SHP77 treated with DMSO at 0.1 percent for 48 hours (cell line): Measurements from ENCODE around the gene SIM2.

Experiments
- DNase-seq: peaks from one replicate; lab custom pipeline; 2025; lab: John Stamatoyannopoulos, UW

Gene SIM2

DNA sequence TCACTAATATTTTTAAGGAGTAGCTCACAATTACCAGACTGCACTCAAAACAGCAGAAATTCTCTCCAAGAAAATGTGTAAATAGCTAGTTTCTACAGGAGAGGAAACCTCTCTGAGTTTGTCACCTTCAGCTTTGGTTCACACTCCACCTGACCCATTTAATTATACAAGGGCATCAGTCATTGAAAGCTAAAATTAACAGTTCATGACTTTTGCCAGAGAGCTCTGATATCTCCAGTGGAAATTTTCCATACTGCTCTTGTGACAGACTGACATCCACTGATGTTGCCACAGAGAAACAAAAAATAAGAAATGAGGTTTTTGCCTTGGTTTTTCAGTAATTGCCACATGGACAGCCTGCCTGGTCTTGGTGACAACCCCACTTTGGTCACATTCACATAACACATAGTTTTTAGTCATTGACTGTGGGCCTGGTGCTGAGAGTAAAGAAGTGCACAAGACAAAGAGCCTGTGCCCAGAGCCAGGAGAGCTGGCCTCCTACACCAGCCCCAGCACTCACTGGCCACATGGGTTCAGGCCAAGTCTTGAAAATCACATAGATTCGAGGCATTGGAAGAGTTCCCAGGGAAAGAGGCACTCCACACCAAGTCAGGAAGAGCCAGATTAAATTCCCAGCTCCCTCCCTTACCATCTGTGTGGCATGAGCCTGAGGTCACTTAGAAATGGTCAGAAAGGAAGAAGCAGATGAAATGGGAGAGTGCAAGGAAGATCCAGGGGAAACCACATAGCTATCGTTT is 13.8 kb upstream of the SIM2 start:
- no peak for DNase-seq

DNA sequence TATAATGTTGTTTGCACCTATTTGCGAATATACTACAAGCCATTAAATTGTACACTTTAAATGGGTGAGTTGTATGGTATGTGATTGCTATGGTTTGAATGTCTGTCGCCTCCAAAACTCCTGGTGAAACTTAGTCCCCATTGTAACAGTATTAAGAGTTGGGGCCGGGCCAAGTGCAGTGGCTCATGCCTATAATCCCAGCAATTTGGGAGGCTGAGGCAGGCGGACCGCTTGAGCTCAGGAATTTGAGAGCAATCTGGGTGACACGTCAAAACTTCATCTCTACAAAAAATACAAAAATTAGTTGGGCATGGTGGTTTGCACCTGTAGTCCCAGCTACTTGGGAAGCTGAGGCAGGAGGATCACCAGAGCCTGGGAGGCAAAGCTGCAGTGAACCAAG is 12.0 kb upstream of the SIM2 start:
- DNase-seq = no peak

DNA sequence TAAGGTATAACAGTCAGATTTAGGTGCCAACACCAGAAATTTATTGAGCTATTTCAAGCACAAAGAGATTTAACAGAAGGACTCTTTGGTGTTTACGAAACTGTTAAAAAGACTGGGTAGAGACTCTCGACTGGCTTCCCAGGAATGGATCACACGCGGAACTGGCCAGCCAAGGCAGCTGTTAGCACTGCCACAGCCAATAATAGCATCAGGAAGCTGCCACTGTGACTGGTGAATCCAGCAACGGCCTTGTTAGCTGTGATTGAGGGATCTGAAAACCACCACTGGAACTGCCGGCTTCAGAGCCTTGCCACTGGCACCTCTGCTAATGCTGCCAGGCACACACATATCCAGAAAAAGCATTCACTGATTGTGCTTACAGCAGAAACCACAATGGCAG is 10.6 kb upstream of the SIM2 start:
- DNase-seq = no peak

DNA sequence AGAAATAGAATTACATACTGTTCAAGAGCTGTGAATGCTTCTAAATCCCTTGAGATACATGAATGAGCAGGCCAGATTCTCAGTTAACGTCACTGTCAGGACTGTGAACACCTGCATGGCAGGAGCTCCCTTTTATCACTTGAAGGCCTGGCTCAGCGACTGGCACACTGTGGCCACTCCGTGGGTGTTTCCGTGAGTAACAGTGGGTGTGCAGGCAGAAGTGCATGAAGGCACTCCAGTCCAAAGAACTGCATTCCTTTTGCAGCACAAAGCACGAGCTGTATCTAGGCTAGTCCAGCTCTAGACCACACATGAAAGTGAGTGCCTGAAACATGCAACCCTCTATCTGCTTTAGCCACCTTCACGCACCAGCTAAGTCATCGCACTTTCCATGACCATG is 9.6 kb upstream of the SIM2 start:
- DNase-seq = no peak

DNA sequence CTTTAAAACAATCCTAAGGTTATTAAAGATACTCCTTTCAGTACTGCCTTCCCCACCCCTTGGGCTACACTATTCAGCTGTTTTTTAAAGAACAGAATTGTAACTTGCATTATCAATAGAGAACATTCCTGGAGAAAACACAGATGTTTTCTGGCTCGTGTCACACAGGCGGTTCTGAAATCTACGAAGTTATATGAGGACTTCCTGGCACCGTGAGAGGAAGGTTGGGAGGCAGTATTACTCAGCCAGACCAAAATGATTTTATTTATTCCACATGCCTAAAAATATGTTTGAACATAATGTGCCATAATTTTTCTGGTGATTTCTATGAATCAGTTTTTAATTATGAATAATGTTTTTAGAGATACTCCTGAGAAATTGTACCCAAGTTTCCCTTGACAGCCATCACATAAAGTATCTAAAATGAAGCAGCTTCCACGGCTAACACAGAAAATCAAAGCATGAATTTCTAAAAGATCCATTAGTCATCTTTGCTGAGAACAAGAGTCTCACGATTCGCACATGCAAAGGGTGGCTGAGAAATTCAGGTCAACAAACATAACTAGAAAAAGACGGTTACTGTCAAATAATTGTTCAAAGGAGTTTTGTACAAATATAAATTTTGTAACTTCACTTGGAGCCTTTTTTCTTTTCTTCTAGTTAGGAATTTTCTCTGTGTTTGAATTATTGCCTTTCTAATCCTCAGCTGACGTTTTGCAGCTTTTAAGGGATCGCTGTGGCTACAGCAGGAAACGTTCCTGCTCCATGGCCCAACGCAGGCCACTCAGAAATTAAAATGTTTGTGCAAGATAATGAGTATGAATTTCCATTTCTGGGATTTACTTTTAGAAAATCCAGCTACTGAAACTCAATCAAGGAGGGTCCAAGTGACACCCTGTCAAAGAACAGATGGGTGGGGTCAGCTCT is 8.0 kb upstream of the SIM2 start:
- no peak for DNase-seq

- no peak for DNase-seq
Measured at GRCh38 chr21:36691555-36692041, 7.3 kb upstream of the SIM2 start.

- DNase-seq = no peak
Measured at GRCh38 chr21:36692114-36692834, 6.6 kb upstream of the SIM2 start.

DNA sequence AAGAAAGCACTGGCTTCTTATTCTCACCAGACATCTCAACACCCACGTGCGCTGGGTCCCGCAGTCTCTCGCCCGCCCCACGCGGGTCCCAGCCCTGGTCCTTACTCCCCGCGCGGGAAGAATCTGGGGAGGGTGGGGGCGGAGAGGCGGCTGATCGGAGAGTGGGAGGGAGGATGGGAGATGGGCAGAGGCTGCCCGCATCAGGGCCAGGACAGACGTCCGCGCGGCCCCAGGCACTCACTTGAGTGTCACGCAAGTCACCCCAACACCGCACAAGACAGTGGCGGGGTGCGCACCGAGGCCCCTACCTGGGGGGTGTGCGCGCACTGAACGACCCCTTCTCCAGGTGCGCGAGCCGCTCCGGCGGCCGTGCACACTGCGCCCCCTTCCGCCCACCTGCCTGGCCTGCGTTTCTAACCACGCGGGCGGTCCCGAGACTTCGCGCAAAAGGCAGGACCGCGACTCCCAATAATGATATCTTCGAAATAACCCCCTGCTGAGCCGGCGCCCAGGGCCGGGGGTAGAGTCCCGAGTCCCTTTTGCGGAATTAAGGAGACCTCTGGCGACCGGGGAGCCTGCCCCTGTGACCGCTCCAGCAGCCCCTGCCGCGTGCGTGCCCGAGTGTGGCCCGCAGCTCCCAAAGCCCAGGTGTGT is 6.0 kb upstream of the SIM2 start:
- no peak for DNase-seq

GRCh38 chr21:36693489-36694030 is 5.4 kb upstream of the SIM2 start:
- DNase-seq = no peak

GRCh38 chr21:36694031-36694515 is 4.8 kb upstream of the SIM2 start:
- DNase-seq = no peak

- DNase-seq = no peak
Measured at GRCh38 chr21:36694593-36695282, 4.2 kb upstream of the SIM2 start.

DNA sequence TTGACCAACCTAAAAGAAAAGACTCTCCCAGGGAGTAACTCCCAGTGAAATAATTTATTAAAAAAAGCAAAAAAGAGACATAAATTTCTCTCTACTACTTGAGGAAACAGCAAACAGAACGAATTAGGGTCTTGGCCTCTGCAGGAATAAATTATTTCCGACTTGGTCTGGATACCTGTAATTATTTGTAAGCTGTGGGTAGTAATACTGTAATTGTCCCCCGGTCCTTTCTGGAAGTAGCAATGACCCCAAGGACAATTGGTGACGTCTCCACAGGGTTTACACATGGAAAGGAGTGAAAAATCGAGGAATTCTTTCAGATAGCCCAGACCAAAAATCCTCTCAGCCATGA is 3.7 kb upstream of the SIM2 start:
- DNase-seq = no peak

DNA sequence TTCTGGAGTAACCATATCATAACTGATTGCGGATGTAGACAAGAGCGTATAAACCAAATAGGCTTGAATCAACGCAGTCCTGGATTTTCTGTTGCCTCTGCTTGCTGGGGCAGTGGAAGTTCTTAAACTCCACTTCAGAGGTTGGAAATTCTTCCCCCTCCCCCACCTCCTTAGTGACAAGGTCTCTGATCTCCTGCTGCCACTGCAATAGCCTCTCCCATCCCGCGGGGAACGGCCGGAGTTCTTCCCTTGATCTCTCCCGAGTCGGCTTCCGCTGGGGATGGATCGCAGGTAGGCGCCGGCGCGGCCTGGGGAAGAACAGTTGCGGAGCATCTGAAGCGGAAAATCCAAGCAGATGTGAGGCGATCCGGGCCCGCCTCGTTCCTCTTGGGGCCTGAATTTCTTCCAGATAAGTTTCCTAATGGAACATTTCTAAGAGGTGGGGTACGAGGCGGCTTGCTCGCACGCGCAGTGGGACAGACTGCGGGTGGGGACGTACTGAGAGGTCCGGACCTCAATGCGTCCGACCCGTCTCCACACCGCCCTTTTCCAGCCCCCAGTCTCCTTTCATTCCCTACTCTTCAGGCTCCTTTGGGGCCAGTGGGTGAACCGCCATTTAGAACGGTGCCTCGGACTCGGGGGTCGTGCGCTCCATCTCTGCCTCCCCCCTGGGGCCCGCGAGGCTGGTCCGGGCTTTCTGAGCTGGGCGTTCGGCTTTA is 3.1 kb upstream of the SIM2 start:
- DNase-seq = no peak

DNA sequence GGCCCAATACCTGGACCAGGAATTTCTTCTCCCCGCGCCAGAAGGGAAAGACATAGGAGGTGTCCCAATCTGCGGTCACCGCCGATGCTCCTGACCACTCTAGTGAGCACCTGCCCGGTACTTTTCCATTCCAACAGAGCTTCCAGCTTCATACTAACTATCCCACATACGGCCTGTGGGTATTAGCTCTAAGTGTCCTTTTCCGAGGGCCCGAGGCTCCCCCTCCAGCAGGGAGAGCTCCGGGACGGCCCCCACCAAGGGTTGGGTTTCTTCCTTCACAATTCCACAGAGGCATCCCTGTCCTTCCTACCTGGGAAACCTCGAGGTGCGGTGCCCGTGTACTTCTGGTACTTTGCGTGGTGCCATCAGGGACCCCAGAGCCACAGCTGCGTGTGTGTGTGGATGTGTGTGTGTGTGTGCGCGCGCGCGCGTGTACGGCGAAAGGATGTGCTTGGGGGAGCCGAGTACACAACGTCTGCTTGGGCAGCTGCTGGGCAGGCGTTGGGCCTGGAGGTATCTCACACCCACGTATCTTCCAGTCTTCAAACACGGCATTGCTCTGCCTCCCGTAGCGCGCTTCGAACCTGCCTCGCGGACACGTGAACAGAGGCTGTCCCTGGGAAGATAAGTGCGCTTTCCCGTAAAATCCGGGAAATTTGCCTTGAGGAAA is 2.4 kb upstream of the SIM2 start:
- DNase-seq = no peak

DNA sequence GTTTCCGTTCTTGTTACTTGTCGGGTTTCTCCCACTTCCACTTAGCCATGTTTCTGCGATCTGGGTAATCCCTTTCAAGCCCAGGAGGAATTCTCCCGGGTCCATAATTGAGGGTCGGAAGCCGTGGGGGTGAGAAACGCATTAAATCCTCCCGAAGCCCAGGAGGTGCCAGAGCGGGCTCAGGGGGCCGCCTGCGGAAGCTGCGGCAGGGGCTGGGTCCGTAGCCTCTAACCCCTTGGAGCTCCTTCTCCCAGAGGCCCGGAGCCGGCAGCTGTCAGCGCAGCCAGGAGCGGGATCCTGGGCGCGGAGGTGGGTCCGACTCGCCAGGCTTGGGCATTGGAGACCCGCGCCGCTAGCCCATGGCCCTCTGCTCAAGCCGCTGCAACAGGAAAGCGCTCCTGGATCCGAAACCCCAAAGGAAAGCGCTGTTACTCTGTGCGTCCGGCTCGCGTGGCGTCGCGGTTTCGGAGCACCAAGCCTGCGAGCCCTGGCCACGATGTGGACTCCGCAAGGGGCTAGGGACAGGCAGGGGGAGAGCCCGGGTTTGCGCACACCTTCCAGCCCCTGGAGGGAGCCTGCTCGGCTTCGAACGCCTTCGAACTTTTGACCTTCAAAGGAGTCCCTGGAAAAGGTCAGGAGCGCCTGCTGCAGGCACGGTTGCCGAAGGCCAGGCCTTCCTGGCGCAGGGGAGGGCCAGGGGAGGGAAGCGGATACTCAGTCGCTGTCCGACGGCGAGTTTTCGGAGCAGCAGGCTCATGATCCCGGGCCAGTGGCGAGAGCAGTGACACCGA is 1.7 kb upstream of the SIM2 start:
- no peak for DNase-seq

DNA sequence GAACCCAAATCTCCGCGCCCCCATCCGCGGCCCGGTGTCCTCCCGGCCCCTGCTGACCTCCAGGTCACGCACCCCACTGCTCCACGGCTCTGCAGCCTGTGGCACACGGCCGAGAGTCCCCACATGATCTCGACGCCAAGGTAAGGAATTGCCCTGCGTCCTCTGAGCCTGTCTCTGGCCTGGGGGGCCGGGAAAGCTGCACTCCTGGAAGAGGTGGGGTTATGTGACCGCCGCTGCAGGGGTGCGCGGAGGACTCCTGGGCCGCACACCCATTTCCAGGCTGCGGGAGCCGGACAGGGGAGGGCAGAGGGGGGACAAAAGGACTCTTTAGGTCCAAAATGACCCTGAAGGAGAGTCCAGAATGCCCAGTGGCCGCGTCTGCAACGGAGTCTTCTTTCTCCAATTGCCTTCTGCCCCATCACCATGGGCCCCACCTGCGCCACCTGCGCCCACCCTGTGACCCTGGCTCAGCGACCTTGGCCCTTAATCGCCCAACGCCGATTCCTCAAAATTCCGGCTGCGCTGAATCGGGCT is 997 bp upstream of the SIM2 start:
- DNase-seq = no peak

DNA sequence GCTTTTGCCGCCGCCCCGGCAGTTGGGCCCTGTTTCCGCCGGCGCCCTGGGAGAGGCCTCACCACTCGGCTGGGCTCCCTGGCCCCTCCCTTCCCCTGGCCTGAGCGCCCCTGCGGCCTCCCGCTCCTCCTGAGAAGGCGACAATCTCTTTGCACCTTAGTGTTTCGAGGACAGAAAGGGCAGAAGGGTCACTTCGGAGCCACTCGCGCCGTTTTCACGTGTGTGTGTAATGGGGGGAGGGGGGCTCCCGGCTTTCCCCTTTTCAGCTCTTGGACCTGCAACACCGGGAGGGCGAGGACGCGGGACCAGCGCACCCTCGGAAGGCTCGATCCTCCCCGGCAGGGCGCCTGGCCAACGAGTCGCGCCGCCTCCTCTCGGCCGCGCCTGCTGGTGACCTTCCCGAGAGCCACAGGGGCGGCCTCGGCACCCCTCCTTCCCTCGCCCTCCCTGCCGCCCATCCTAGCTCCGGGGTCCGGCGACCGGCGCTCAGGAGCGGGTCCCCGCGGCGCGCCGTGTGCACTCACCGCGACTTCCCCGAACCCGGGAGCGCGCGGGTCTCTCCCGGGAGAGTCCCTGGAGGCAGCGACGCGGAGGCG is 432 bp upstream of the SIM2 start:
- DNase-seq = no peak
